SJSA1 (cell line): ENCODE data around the gene EIF2D. TPM values are rescaled to one million over a fixed set of nuclear protein-coding genes. Genes with fewer than 3 reads are reported as not detected.
"Not testable (repeated sequence)": the region's sequence is repeated elsewhere in the genome, so short reads cannot be mapped to it uniquely, and the experiment has no call there.

Experiments used
- DNase-seq, 2 experiments: peaks; one replicate each; pipeline ENCODE4 v3.0.0-alpha.2; 2015 to 2020; ENCODE audit warnings: low spot score in 2 of 2, low read depth in 1 of 2
- H3K27ac ChIP-seq: fragments of 250-450 bp; sonication (Bioruptor Pico); 2 replicates; pipeline ENCODE4 v1.5.1; 2020; ENCODE audit warnings: mild to moderate bottlenecking, moderate library complexity
- H3K27me3 ChIP-seq: fragments of 250-450 bp; sonication (Bioruptor Pico); replicated peaks from 2 replicates; pipeline ENCODE4 v1.5.1; 2020; ENCODE audit warnings: mild to moderate bottlenecking, moderate library complexity
- H3K36me3 ChIP-seq: fragments of 250-450 bp; sonication (Bioruptor Pico); 2 replicates; pipeline ENCODE4 v1.5.1; 2020; ENCODE audit warnings: mild to moderate bottlenecking
- H3K4me1 ChIP-seq: fragments of 250-450 bp; sonication (Bioruptor Pico); replicated peaks from 2 replicates; pipeline ENCODE4 v1.6.1; 2021; ENCODE audit warnings: mild to moderate bottlenecking
- H3K4me3 ChIP-seq: fragments of 250-450 bp; sonication (Bioruptor Pico); 2 replicates; pipeline ENCODE4 v1.5.1; 2020; ENCODE audit warnings: mild to moderate bottlenecking
- H3K9me3 ChIP-seq: fragments of 250-450 bp; sonication (Bioruptor Pico); replicated peaks from 2 replicates; pipeline ENCODE4 v1.5.1; 2020; ENCODE audit warnings: mild to moderate bottlenecking
- total RNA-seq: library from RNA; depleted of rRNA; stranded (reverse); fragments of >200 nt; shearing (Covaris generic); gene quantifications from 2 replicates; pipeline ENCODE4 v1.2.3, GENCODE V29; 2014

The EIF2D gene
- total RNA-seq, 1 experiment from 2014 or later = 53.8 TPM

DNA sequence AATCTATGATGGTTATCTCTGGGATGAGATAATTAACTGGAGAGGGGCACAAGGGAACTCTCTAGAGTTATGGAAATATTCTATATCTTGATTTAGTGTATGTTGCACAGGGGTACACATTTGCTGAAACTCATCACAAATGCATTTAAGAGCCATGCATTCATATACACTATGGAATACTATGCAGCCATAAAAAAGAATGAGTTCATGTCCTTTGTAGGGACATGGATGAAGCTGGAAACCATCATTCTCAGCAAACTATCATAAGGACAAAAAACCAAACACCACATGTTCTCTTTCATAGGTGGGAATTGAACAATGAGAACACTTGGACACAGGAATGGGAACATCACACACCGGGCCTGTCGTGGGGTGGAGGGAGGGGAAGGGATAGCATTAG is 14.1 kb upstream of the EIF2D start:
- not testable (repeated sequence) for H3K27me3 ChIP-seq, H3K9me3 ChIP-seq, H3K4me3 ChIP-seq, H3K4me1 ChIP-seq, DNase-seq, H3K36me3 ChIP-seq, H3K27ac ChIP-seq

DNA sequence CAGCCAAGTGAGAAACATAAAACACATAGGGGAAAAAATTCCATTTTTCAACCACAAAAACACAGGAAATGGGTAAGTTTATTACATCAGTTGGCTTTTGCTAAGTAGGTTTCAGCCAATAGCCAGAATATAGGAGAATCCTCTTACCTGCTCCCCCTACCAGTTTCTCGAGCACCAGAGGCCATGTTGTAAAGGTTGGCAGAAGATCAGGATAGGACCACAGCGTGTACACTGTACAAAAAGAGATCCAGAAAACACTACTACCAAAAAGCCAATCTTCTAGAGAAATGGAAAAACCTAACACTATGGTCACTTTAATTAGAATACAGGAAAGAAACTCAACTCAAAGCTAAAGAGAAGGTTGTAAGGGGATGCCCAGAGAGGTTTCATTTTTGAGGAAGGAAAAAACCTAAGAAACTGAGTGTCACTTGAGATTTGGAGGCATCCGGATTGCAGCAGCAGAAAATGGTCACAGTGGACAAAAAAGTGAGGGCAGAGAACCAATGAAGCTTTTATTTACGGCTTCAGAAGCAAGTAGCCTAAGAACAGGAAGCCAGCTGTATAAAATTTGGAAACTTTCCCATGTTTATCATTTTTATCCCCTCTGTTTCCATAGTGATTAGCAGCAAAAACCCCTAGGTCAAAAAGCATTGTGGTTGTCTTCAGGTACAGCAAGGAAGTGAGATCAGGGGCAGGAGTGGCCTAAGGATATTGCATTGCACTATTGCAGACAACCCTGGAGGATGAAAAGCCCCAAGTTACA is 2.9 kb downstream of the EIF2D start:
- Histone ChIP-seq H3K4me1 (peaks cover 10% of the 10 kb centered on the region), H3K9me3 (no peaks in the 10 kb centered on the region), H3K36me3 (peaks cover 57% of the 10 kb centered on the region), H3K27me3 (no peaks in the 10 kb centered on the region), H3K4me3 (no peak overlapping the region), H3K27ac (no peak overlapping the region)
- no peak for DNase-seq

DNA sequence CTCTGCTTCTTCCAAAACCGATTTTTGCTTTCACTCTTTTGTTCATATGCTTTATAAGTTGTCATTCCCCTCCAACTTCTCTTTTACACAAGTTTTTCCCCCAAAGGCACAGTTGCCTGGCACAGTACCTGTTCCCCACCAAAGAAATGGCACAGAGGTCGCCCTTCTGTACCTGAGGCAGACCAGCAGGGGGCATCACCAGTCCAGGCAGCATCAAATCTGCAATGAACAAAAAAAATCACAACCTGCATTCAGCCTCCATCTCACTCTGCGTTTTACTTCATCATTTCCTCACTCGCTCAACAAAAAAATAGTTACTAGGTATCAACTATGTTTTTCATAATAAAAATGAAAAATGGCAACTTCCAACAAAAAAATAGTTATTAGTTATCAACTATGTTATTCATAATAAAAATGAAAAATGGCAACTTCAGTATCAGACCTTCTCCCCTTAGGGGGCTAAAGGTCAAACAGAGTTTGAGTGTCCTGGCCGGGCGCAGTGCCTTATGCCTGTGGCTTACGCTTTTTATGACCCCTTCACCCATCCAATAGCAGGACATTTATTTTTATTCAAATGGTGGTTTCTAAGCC is 4.1 kb downstream of the EIF2D start:
- Histone ChIP-seq H3K36me3 (peaks cover 68% of the 10 kb centered on the region), H3K27ac (no peak overlapping the region), H3K4me1 (peaks cover 10% of the 10 kb centered on the region), H3K27me3 (no peaks in the 10 kb centered on the region), H3K4me3 (no peak overlapping the region), H3K9me3 (no peaks in the 10 kb centered on the region)
- peak in 1 of 2 experiments; percentile 19 for DNase-seq

DNA sequence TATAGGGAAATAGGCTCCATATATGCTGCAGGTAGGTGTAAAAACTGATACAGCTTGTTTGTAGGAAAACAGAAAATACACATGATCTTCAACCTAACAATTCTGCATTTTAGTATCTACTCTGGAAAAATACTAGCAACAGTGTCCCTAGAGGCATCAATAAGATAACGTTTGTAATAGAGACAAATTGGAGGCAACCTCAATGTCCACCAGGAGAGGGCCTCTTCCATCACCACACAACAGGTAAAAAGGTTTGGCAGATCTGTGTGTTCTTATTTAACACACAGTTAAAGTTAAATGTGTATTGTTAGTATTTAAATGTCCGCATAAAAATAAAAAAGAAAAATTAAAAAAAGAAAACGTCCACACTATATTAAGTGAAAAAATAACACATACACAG is 5.4 kb downstream of the EIF2D start:
- no peaks in the 10 kb centered on the region for H3K9me3 ChIP-seq
- no peak overlapping the region for H3K4me3 ChIP-seq
- no peaks in the 10 kb centered on the region for H3K27me3 ChIP-seq
- peaks cover 80% of the 10 kb centered on the region for H3K36me3 ChIP-seq
- no peak overlapping the region for H3K27ac ChIP-seq
- no peak for DNase-seq
- H3K4me1 ChIP-seq = peaks cover 10% of the 10 kb centered on the region

DNA sequence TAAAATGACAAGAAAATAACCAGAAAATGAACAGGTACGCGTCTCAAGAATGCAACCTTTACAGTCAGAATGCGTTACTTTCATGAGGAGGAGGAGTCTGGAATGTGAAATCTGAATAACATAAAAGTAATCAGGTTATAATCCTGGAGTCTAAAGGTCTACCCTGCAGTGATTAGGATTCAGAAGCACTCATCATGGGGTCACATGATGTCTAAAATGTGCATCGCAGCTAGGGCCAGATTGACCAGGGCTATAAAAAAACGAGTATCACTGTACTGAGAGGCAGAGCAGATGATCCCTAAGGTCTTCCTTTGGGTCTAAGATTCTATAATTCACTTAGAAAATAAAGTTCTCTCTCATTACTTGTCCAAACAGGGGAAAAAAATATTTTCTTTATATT is 7.4 kb downstream of the EIF2D start:
- Histone ChIP-seq H3K36me3 (peaks cover 89% of the 10 kb centered on the region), H3K27ac (no peak overlapping the region), H3K27me3 (no peaks in the 10 kb centered on the region), H3K9me3 (no peaks in the 10 kb centered on the region), H3K4me3 (no peak overlapping the region), H3K4me1 (no peaks in the 10 kb centered on the region)
- no peak for DNase-seq

DNA sequence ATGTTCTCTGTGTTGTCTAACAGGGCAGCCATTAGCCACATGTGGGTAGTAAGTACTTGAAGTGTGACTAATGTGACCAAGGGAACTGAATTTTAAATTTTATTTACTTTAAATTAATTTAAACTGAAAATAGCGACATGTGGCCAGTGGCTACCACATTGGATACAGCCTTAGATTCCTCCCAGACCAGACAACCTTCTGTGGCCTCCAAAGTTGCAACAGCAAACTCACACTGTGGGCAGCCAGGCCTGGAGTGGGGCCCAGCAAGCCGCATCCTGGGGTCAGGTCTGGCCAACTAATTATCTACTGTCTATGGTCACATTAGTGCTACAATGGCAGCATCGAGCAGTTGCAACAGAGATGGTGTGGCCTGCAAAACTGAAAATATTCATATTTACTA is 11.7 kb downstream of the EIF2D start:
- H3K9me3 ChIP-seq = no peaks in the 10 kb centered on the region
- DNase-seq = no peak
- peaks cover 91% of the 10 kb centered on the region for H3K36me3 ChIP-seq
- H3K4me1 ChIP-seq = no peaks in the 10 kb centered on the region
- no peak overlapping the region for H3K4me3 ChIP-seq
- H3K27me3 ChIP-seq = no peaks in the 10 kb centered on the region
- H3K27ac ChIP-seq = no peak overlapping the region

DNA sequence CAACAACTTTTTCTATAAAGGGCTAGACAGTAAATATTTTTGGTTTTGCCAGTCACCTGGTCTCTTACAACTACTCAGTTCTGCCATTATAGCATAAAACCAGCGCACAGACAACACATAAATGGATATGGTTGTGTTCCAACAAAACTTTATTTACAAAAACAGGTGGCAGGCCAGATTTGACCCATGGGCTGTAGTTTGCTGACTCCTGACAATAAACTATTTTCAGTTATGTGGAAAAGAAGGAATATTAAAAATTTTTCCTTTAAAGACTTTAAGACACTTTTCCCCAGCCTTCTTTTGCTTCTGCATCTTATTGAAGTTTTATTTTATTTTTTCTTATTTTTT is 16.0 kb downstream of the EIF2D start:
- H3K36me3 ChIP-seq = peaks cover 89% of the 10 kb centered on the region
- no peaks in the 10 kb centered on the region for H3K4me1 ChIP-seq
- no peaks in the 10 kb centered on the region for H3K27me3 ChIP-seq
- no peak overlapping the region for H3K27ac ChIP-seq
- no peak overlapping the region for H3K4me3 ChIP-seq
- H3K9me3 ChIP-seq = no peaks in the 10 kb centered on the region
- DNase-seq = no peak

DNA sequence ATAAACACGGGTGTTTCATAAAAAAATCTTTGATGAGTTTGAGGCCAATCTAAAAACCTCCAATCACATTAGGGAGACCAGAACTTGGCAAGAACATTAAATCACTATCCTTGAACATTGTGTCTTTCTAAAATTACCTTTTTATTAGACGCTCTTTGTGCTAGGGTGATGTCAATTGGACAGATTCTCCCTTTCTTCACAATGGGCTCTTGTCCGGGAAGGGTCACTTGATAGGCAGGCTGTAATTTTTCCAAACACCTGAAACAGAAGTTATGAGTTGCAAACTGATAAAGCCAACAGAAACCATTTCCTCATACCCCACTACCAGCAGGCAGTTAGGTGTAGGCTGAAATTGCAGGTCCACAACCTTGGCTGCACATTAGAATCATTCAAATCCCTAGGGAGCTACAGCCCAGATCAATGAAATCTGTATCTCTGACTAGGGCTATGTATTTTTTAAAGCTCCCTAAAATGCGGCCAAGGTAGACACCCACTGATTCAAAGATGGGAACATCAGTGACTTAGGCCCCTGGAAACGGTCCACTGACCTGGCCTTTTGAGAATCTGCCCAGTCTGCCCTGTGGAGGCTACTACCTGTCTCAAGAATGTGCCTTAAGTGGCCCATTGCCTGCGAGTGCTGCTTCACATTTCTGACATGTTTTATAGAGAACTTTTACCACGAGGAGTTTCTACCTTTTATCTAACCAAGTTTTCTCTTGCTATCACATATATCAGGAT is 16.5 kb downstream of the EIF2D start:
- Histone ChIP-seq H3K36me3 (peaks cover 89% of the 10 kb centered on the region), H3K4me1 (peaks cover 4% of the 10 kb centered on the region), H3K27me3 (no peaks in the 10 kb centered on the region), H3K27ac (no peak overlapping the region), H3K4me3 (no peak overlapping the region), H3K9me3 (no peaks in the 10 kb centered on the region)
- DNase-seq = no peak

DNA sequence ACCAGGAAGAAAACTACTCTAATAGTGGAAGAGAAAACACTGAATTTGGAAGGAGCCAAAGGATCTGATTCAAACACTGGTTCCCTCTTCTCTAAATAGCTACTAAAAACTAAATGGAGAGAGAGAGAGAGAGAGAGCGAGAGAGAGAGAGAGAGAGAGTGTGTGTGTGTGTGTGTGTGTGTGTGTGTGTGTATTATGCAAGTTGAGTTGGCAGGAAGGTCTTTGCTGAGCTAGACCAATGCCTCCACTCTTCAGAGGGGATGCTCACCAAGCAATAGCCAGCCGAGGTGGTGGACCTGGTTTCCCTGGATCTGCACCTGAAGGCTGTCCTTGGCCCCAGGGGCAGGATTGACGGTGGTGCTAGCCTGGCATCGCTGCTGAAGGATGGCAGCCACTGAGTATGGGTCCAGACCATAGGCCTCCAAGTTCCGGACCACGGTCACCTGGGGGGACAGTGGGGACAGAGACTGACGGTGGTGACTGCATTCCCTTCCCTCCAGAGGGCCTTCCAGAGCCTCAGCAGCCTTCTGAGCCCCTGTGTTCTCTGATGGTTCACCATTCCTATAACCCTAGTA is 18.8 kb downstream of the EIF2D start:
- Histone ChIP-seq H3K9me3 (no peaks in the 10 kb centered on the region), H3K27ac (no peak overlapping the region), H3K4me1 (peaks cover 27% of the 10 kb centered on the region), H3K36me3 (peaks cover 73% of the 10 kb centered on the region), H3K27me3 (no peaks in the 10 kb centered on the region), H3K4me3 (no peak overlapping the region)
- DNase-seq = no peak

DNA sequence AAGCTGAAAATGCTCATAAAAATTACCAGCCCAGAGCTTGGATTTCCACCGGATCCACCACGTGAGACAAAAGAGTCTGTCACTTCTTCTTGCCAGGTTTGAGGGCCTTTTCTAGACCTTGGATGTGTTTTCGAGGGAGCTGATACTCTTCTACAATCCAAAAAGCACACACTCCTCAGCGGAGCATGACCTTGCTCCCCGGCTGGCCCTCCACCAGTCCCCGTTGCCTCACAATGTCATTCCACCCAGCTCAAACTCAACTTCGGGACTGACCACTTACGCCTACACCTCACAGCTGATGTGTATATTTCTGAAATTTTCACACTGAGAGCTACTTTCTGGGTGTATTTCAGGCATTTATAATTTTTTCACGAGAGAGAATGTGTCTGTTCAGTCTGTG is 20.6 kb downstream of the EIF2D start:
- H3K4me1 ChIP-seq = peaks cover 28% of the 10 kb centered on the region
- no peaks in the 10 kb centered on the region for H3K27me3 ChIP-seq
- no peak overlapping the region for H3K4me3 ChIP-seq
- no peak overlapping the region for H3K27ac ChIP-seq
- DNase-seq = no peak
- H3K9me3 ChIP-seq = no peaks in the 10 kb centered on the region
- H3K36me3 ChIP-seq = peaks cover 58% of the 10 kb centered on the region

DNA sequence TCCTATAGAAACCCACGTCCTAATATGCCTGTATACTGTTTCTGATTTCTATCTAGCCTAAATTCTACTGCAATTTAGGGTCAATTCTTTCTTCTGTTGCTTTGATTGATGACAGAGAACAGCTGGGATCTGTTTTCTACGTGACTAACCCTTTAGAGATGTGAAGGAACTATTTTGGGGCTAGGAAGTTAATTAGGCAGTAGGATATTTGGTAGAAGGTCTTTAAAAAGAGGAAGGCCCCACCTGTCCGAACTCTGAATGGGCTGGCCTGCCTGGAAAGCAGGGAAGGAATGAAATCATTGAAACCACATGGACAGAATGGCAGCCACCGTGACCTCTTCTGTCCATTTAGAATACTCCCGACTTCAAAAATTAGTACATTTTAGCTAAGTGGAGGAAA is 21.0 kb downstream of the EIF2D start:
- Histone ChIP-seq H3K4me3 (no peak overlapping the region), H3K4me1 (peaks cover 28% of the 10 kb centered on the region), H3K9me3 (no peaks in the 10 kb centered on the region), H3K27ac (no peak overlapping the region), H3K36me3 (peaks cover 56% of the 10 kb centered on the region), H3K27me3 (no peaks in the 10 kb centered on the region)
- DNase-seq = no peak

DNA sequence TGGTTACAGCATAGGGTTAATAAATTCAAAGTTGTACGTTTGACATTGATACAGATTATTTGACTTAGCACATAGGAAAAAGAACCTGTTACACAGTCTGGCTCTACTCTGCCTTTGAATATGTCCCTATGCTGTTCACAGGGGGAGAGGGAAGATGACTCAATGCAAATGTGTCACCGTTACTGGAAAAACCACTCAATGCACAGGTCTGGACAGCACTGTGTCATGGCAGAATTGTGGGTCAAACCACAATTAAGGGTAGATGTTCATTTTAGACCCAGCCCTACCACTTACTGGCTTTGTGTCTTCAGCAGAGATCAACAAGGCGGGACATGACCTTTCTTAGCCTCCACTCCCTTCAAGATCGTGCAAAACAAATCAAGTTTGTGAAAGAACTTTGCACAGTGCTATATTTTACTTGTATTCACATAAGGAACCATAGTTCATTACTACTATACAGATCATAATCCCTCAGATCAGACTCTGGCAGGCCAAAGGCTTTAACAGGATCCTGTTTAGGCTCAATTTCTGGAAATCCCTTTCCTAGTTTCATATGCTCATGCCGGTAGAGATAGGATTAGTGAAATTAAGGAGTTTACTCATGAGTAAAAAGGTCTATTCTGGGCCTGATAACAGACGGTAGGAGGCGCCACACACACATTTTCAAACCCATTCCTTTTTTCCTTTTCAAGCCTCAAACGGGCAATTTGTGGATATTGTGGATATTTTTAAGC is 22.1 kb downstream of the EIF2D start:
- H3K27me3 ChIP-seq = no peaks in the 10 kb centered on the region
- H3K9me3 ChIP-seq = no peaks in the 10 kb centered on the region
- no peak overlapping the region for H3K4me3 ChIP-seq
- peak overlapping the region; percentile 22 for H3K27ac ChIP-seq
- peaks cover 47% of the 10 kb centered on the region for H3K36me3 ChIP-seq
- H3K4me1 ChIP-seq = peaks cover 28% of the 10 kb centered on the region
- DNase-seq = peak in 1 of 2 experiments; percentile 52

DNA sequence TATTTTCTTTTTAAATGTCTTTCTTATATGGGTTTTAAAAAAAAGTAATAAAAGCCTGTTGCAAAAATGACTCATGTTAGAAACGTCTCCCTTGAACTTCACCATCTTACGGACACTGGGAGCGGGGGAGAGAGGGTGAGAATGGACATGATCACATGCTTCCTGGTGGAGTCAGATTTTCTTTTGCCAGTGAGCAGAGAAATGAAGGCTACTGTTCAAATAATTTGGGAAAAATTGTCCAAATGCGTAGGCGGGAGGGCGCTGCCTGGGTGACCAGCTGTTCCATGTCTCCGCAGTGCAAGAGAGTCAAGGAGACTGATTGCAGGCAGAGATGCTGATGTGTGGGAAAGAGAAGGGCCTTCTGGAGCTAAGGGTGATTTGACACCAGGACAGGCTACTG is 23.1 kb downstream of the EIF2D start:
- peaks cover 28% of the 10 kb centered on the region for H3K4me1 ChIP-seq
- peak overlapping the region; percentile 18 for H3K27ac ChIP-seq

More for the DNA sequence above, 23.1 kb downstream of the EIF2D start:
- Histone ChIP-seq H3K4me3 (no peak overlapping the region), H3K27me3 (no peaks in the 10 kb centered on the region), H3K36me3 (peaks cover 37% of the 10 kb centered on the region), H3K9me3 (no peaks in the 10 kb centered on the region)
- peak; percentile 76 to 81 for DNase-seq
